Measurements from ENCODE around the gene WDR37. TPM values are rescaled to one million over a fixed set of nuclear protein-coding genes. Genes with fewer than 3 reads are reported as not detected.

WDR37 gene
- total RNA-seq, 1 donor from 2014 or later = 8.3 TPM

DNA sequence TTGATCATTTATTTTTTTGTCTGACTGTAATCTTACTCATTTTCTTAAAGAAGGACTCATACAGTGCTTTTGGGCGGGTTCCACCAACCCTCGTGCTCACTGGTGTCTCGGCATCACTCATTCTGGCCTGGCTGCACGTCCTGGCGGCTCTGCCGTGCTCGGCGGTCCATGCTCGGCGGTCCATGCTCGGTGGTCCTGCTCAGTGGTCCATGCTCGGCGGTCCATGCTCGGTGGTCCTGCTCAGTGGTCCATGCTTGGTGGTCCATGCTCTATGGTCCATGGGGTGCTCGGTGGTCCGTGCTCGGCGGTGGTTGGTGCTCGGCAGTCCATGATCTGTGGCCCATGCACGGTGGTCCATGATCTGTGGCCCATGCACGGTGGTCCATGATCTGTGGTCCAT lies 72.5 kb downstream of the WDR37 start:
- no peak for DNase-seq

DNA sequence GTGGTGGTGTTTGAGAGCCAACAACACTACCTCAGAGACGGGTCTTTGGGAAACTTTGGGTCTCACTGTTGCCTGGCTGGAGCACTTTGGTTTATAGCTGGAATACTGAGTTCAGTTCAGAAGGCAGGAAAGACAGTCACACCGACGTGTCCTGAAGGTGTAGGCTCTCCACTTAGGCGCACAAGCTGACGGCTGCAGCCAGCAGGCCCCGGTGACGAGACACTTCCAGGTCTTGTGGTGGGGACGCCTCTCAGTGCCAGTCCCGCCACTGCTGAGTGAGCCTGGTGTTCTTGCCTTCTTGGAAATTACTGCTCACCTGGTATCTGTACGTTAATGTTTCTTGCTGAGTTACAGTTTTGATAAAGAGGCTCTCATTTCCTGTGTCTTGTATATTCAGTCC lies 74.0 kb downstream of the WDR37 start:
- DNase-seq = no peak

DNA sequence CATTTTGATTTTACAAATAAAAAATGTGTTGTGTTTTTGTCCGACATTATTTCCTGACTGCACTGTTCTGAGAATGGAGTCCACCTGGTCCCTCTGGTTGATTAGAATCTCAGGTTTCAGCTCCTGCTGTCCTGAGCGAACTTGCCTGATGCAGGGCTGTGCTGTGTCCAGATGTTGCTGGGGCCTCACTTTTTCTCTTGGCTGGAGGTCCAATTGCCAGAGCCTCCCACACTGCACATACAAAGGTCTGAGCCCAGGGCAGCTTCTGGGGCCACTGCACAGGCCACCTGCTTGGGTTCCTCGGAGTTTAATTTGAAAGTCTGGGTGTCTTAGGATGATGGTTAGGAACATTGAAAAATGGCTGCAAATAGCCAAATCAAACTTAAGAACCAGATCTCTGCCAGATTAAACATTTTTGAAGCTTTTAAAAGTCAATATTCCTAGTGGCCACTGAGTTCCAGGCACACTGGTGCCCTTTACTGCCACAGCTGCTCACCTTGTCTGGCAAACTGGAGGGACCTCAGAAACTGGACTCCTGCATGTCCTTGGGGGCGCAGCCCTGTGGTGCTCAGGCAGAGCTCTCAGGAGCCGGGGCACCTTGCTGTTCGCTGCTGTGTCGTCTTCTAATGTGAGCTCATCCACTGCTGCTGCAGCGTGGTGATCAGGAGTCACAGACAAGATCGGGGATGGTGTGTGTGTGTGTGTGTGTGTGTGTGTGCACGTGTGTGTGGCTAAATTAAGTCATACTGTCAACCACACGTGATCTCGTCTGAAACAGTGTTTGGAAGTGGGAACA lies 75.0 kb downstream of the WDR37 start:
- no peak for DNase-seq

DNA sequence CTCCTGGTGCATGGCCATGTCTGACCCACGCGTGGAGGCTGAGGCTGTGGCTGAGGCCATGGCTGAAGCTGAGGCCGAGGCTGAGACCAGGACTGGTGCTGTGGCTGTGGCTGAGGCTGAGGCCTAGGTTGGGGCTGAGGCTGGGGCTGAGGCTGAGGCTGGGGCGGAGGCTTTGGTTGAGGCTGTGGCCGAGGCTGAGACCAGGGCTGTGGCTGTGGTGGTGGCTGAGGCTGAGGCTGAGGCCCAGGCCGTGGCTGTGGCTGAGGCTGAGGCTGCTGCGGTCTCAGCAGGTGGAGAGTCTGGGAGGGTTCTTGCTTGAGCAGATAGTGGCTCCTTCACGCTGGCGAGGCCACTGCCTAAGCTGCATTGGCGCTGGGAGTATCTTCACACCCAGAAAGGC lies 76.4 kb downstream of the WDR37 start:
- DNase-seq = no peak

DNA sequence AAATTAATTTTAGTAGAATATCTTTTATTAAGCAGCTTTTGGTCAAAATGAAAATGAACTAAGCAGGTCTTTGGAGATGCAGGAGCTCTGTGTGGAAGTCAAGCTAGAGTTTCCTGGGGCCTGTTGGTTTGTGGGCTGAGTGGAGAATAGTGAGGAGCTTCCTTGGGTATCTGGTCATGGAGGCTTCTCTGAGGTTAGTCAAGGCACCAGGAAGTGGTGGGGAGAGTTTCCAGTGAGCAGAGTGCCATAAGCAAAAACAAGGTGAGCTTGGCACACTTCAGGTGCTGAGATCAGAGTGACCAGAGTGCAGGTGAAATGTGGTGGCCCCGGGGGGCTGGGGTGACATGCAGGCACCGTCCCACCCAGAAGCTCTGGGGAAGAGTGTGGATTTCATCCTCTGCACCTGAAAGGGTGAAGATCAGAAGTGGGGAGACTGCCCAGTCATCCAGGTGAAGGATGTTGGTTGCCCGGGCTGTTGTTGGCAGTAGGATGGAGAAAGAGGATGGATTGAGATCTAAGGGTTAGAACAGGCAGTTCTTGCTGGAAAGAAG lies 77.4 kb downstream of the WDR37 start:
- no peak for DNase-seq

DNA sequence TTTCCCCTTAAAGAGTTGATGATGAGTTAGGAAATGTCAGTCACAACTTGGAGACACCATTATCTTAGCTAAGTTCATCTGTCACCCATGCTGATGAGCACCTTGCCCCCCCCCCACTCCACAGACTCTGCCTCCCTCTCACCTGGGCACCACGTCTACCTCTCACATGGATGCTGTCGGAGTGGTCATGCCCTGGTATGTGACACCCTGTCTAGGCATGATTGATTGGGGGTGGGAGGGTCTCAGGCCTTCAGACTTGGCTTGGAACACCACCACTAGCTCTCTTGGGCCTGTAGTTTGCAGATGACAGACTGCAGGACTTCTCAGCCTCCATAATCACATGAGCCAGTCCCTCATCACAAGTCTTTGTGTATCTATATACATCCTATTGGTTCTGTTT lies 78.0 kb downstream of the WDR37 start:
- no peak for DNase-seq

DNA sequence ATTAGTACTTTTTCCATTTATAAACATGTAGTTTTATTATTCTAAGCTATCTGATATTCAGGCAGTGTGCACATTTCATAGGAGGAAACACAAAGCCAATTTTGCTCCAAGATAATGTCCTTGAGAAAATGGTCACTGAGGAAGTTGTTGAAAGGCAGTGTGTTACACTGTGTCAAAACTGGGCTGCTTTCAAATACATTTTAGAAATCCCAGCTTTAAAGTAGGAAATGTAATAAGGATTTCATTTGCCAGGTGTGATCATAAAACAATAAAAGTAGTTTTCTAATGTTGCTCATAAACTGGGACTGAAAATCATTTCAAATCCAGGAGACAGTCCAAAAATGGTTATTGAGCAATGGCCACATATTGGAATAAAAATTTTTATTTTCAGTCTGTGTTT lies 80.1 kb downstream of the WDR37 start:
- DNase-seq = no peak

DNA sequence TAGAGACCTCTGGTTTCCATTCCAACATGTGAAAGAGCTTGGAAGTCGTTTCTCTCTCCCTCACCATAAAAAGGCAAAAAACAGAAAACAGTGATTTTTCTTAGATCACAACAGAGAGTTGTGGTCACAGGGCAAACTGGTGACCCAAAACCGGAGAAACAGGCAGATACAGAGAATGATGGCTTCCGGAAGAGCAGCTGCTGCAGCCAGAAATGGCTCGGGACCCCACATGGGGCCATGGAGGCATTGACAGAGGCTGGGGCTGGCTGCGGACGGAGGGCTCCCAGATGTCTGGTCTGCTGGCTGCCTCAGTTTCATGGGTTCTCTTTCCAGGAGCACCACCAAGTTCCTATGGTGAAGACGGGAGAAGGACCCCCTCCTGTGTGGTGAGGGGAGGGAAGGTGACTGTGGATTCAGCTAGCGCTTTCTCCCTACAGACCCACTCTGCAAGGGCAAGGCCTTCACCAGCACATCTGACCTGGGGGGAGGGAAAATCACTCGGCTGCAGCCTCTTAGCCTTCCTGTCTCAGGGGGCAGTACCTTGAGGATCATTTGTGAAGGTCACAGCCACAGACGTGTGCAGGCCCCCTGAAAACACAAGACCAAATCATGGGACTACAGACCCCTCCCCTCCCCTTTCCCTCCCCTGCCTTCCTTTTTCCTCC lies 81.4 kb downstream of the WDR37 start:
- DNase-seq = no peak

DNA sequence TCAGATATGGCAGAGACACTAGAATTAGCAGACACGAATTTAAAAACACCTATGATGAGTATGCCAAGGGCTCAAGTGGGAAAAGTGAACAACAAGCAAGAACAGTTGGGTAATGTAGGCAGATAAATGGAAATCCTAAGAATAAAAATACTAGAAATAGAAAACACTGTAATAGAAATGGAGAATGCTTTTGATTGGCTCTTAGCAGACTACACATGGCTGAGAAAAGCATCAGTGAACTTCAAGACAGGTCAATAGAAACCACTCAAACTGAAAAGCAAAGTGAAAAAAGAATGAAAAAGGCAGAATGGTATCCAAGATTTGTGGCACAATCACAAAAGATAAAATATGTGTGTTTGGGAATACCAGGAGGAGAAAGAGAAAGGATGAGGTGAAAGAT lies 82.3 kb downstream of the WDR37 start:
- no peak for DNase-seq

DNA sequence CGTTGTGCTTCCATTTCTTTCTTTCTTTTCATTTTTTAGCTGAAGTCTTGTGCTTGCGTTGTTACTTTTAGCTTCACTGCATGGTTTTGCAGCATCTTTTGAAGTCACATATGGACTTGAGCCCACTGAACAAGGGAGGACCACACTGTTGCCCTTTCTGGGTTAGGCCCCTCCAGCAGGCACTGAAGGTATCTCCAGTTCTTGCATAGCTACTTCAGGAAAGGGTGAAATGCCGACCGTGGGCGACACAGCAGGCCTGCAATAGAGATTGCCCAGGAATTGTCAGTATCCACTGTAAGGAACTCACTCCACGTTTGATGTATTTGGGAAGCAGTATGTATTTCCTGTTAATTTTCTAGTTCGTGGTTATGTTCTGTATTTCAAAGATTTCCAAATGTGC lies 85.1 kb downstream of the WDR37 start:
- no peak for DNase-seq

DNA sequence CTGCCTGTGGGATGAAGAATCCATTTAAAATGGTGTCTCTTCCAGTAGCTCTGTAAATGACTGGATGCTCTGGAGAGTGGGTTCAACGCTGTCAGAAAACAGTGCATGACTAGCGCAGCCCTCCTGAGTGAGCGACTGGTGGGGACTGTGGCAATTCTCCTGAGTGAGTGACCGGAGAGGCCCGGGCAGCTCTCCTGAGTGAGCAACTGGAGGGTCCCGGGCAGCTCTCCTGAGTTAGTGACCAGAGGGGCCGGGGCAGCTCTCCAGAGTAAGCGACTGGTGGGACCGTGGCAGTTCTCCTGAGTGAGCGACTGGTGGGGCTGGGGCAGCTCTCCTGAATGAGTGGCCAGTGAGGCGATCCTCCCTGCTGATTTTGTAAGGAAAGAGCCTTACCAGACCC lies 85.5 kb downstream of the WDR37 start:
- no peak for DNase-seq

DNA sequence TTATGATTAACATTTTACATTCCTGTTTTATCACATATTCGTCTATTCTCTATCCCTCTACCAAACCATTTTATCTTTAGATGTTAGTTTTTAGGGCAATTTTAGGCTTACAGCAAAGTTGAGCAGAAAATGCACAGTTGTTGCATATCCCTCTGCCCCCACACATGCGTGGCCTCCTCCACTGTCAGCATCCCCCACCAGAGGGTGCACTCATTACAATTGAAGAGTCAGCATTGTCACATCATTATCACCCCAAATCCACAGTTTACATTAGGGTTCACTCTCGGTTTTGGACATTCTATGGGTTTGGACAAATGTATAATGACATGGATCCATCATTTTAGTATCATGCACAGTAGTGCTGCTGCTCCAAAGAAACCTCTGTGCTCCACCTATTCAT lies 86.4 kb downstream of the WDR37 start:
- DNase-seq = no peak

DNA sequence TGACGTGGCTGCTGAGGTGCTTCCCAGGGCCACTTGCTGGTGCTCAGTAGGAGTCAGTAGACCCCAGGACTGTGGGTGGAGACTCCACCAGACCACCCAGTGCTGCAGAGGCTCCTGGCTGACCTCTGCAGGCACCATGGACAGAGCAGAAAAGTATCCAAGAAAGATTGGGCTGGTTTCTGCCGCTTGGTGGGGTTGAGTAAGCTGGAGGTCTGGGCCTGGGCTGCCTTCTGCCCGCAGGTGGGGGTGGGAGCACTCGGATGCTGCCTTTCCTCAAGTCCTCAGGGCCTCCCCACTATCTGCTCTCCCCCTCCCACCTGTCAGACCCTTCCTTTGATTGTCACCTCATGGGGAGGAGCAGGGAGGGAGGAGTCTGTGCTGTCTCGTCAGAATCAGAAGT lies 91.6 kb downstream of the WDR37 start:
- no peak for DNase-seq

DNA sequence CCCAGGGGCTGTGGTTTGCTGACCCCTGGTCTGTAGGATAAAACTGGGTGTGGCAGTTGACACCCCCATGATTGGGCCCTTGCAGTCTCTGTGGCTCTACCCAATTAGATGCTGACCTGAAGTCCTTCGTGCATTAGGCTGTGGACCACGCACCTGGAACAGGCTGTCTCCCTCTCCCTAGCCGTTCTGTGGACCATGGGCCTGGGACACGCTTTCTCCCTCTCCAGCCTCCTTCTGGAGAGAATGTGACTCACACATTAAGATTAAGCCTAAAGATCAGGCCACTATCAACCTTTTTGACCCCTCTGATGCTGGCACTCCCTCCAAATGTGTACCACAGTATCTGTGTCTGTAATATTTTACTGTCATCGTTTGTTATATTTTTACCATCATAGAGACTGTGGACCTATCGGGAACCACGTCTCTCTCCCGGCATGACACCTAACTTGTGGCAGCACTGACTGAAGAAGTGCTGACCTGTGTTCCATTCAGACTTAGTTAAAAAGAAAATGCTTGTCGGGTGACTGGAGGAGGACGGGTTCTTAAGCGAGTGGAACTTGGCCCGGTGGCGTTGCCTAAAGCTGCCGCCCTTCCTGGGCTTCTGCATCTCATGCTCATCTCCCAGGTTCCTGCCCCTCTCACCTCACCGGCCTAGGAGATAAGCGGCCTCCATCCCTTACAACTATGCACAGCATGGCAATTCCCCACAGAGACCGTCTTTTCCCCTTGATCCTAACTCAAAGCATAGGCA lies 92.8 kb downstream of the WDR37 start:
- DNase-seq = no peak

DNA sequence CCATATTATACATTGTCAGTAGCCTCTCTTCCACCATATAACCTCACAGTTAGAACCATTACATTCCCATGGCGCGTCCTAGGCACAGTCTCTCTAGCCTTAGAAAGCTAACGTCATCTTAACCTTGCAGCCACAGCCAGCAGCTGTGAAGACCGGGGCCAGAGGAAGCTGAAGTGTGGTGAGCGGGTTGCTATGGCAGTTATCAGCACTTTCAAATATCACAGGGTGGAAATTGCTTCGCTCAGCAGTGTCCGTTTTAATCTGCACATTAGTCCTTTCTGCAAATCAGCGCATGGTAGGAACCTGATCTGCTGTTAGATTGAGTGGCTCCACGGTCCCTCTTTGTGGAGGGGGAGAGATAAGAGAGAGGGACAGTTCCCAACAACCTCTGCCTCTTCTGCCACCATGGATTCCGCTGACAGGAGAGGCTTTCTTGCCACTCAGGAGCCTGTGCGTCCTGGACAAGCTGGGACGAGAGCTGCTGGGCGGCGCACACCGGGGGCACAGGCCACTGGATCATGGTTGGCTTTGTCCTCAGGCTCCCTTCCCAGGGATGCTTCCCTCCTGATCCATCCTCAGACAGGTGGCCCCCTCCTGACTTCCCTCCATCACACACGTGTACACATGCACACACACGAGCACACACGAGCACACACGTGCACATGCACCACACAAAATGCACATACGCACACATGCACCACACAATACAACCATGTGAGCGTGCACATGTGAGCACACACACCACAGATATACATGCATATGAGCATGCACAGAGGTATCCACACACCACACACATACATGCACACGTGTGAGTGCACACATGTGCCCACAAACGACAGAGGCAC lies 93.8 kb downstream of the WDR37 start:
- no peak for DNase-seq

DNA sequence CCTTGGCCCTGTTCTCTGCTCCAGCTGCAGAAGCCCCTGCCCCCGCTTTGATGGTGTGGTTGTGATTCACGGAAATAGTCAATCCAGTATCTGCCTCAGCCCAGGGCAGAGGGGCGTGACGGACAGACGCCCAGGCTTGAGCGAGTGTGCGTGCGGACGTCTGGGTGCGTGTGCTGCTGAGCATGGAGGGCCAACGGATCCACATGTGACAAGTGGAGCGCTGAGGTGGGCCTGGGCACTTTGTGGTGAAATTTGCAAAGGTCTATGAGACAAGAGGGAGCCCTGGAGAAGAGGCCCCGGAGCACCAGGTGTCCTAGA lies 94.4 kb downstream of the WDR37 start:
- DNase-seq = no peak

DNA sequence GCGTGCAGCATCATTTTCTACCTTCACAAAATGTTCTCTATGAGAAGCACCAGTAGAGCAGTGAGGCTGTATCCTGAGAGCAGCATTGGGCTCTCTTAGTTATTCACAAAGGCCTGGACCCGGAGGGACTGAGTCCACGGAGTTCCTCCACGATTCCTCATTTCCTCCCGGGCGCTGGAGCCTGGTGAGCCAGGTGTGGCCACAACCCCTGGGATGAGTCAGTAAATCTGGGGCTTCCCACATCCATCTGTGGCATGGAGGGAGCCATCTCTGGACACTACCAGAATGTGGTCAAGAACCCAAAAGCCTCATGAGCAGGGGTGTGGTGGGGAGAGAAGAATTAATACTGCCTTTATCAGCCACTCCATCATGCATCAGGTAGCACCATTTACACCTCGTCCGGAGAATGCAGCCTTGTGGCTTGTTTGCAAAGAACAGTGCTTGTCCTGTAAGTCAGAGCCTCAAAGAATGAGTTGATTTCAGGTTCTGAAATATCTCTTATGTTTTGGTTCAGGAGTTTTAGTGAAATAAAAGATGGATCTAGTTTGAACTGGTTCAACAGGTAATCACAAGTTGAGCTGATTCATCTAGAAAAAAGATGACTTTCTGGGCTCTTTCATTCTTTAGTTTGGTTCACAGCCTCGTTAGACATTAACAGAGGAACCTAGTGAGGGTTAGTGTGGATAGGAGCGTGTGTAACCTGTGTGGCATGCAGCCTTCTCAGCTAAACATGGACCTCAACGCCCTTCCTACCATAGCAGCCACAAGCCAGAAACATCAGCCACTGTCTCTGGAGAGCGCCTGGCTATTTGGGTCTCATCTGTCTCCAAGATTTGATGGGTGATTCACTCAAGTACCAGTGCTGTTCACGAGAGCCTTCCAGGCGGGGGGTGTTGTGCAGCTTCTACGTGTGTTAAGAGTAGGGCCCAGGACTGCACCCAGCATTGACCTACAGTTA lies 95.2 kb downstream of the WDR37 start:
- DNase-seq = no peak

DNA sequence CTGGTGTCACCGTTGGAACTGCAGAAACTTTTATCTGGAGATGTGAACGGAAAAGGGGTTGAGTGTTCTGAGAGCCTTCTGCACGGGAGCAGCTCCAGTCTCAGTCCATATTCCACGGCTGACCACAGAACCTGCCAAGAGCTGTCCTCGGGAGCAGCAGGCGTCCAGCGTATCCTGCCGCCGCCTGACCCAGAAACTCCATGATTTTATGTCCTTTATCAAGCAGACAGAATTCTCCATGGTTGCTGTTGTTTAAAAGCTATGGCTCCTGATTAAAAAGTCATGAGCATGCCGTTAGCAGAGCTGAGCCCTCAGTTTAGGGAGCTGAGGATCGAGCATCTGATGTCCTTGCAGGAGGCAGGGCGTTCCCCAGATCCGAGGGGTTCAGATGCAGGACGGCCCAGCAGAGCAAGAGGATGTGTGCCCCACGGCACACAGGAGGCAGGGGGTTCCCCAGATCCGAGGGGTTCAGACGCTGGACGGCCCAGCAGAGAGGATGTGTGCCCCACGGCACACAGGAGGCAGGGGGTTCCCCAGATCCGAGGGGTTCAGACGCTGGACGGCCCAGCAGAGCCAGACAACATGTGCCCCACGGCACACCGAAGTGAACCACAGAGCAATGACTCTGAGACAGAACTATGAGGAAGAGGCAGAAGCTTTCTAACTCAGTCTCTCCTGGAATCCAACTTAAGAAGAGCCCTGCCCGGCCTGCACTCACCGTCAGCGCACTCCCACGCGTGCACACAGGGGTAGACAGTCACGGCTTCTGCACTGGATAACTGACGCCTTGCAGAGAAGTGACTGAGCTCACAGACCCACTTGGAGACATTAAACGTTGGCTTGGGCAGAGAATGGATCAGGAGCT lies 96.4 kb downstream of the WDR37 start:
- no peak for DNase-seq

DNA sequence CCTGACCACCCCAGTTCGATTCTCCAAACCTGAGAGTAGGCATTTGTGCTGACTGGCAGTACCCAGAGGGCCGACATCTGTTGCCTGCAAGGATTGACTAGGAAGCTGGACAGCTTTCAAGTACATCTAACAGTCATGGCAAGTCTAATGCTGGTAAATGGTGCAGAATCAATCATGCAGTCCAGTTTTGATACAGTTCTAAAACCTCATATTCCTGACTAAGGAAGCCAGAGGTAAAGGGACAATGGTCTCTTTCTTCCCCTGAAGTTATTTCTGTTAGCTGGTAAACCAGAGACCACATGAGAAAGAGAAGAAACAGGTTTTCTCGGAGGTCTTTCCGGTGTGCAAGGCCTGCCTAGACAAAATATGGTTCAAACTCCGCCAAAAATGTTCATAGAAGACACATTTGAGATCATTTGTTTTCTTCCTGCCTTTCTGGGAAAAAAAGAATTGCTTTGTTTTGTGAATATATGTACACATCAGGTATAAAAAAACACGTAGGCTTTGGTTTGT lies 97.1 kb downstream of the WDR37 start:
- no peak for DNase-seq

DNA sequence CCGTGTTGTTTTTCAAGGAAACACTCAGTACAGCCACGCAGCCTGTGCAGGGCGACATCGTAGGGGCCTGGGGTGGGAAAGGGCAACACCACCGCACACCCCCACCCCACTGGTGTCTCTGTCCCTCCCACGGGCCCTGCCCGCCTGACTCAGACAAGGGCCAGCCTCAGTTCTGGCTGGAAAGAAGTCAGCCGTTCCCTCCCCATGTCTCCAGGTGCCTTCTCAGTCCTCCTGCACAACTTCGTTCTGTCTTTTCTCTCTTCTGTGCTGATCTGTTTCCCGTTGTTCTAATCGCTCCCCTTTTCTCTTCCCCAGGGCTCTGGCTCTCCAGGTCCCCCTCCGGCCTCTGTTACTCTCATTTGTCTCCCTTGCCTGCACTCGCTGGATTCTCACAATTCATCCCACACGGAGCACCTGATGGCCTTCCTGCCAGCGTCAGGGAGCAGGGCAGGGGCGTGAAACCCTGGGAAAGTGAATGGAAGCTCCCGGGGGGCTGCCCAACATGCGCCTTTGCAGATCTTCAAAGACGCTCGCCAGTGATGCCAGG lies 97.7 kb downstream of the WDR37 start:
- DNase-seq = no peak
